Stimulated activated effector memory CD8-positive, alpha-beta T cell treated with anti-CD3 and anti-CD28 coated beads, Interleukin-12 subunit alpha, Interleukin-12 subunit beta, amount 100 ng/mL, for 72 hours (primary cell): ENCODE results near the gene CPOX.

ENCODE experiments used
- ATAC-seq: fragments of 150-1000 bp; cut with Tn5 transposase; 2 replicates; pipeline ENCODE4 v1.10.0; 2021
- DNase-seq, 2 donors: peaks; one replicate each; pipeline ENCODE4 v3.0.0; 2021 to 2022; ENCODE audit warnings: low spot score in 2 of 2
- H3K27ac Mint-ChIP-seq: one replicate; pipeline ENCODE4 v1.8.0; 2022; ENCODE audit warnings: mild to moderate bottlenecking, mixed read lengths
- H3K36me3 Mint-ChIP-seq: one replicate; pipeline ENCODE4 v1.8.0; 2022; ENCODE audit warnings: mild to moderate bottlenecking, mixed read lengths
- H3K4me1 Mint-ChIP-seq: one replicate; pipeline ENCODE4 v1.8.0; 2022; ENCODE audit warnings: mixed read lengths
- H3K4me3 Mint-ChIP-seq: one replicate; pipeline ENCODE4 v1.8.0; 2022; ENCODE audit warnings: mild to moderate bottlenecking, mixed read lengths
- H3K9me3 Mint-ChIP-seq: one replicate; pipeline ENCODE4 v1.8.0; 2022; ENCODE audit warnings: mixed read lengths

Gene CPOX

GRCh38 chr3:98601180-98601579 is 7.8 kb upstream of the CPOX start:
- no peaks in the 10 kb centered on the region for H3K4me1 Mint-ChIP-seq
- H3K36me3 Mint-ChIP-seq: no peaks in the 10 kb centered on the region
- ATAC-seq (no peak), DNase-seq (no peak)
- H3K4me3 Mint-ChIP-seq: no peak overlapping the region
- H3K27ac Mint-ChIP-seq: no peak overlapping the region
- no peaks in the 10 kb centered on the region for H3K9me3 Mint-ChIP-seq

GRCh38 chr3:98600412-98601095 is 7.1 kb upstream of the CPOX start:
- Mint-ChIP-seq H3K4me3 (no peak overlapping the region), H3K4me1 (no peaks in the 10 kb centered on the region), H3K9me3 (no peaks in the 10 kb centered on the region), H3K36me3 (no peaks in the 10 kb centered on the region), H3K27ac (no peak overlapping the region)
- ATAC-seq: no peak
- no peak for DNase-seq

- Mint-ChIP-seq H3K9me3 (no peaks in the 10 kb centered on the region), H3K36me3 (no peaks in the 10 kb centered on the region), H3K4me3 (no peak overlapping the region), H3K4me1 (no peaks in the 10 kb centered on the region), H3K27ac (no peak overlapping the region)
- ATAC-seq (no peak), DNase-seq (no peak)
Observed at GRCh38 chr3:98599647-98600411, 6.4 kb upstream of the CPOX start.

- Mint-ChIP-seq H3K4me1 (peaks cover 6% of the 10 kb centered on the region), H3K27ac (no peak overlapping the region), H3K9me3 (no peaks in the 10 kb centered on the region)
Observed at GRCh38 chr3:98598492-98598891, 5.1 kb upstream of the CPOX start.

GRCh38 chr3:98596541-98597500 is 3.4 kb upstream of the CPOX start:
- H3K4me3 Mint-ChIP-seq: no peak overlapping the region
- no peak overlapping the region for H3K27ac Mint-ChIP-seq
- peaks cover 20% of the 10 kb centered on the region for H3K4me1 Mint-ChIP-seq
- ATAC-seq: no peak
- no peak for DNase-seq
- no peaks in the 10 kb centered on the region for H3K9me3 Mint-ChIP-seq
- H3K36me3 Mint-ChIP-seq: peaks cover 20% of the 10 kb centered on the region

More at GRCh38 chr3:98598492-98598891, 5.1 kb upstream of the CPOX start:
- DNase-seq: no peak
- no peak for ATAC-seq
- Mint-ChIP-seq H3K4me3 (no peak overlapping the region), H3K36me3 (peaks cover 6% of the 10 kb centered on the region)

- Mint-ChIP-seq H3K36me3 (peaks cover 25% of the 10 kb centered on the region), H3K4me1 (peaks cover 20% of the 10 kb centered on the region), H3K9me3 (no peaks in the 10 kb centered on the region), H3K27ac (no peak overlapping the region), H3K4me3 (no peak overlapping the region)
- no peak for DNase-seq
- ATAC-seq: no peak
Observed at GRCh38 chr3:98596087-98596486, 2.7 kb upstream of the CPOX start.

GRCh38 chr3:98594628-98595324 is 1.4 kb upstream of the CPOX start:
- no peak for DNase-seq
- H3K4me3 Mint-ChIP-seq: peak overlapping the region; percentile 90
- H3K36me3 Mint-ChIP-seq: peaks cover 38% of the 10 kb centered on the region
- no peak overlapping the region for H3K27ac Mint-ChIP-seq
- H3K9me3 Mint-ChIP-seq: no peaks in the 10 kb centered on the region
- ATAC-seq: no peak
- peaks cover 24% of the 10 kb centered on the region for H3K4me1 Mint-ChIP-seq

- ATAC-seq: no peak
- H3K4me1 Mint-ChIP-seq: peaks cover 39% of the 10 kb centered on the region
- peak overlapping the region; percentile 97 for H3K27ac Mint-ChIP-seq
- DNase-seq: no peak
- H3K9me3 Mint-ChIP-seq: no peaks in the 10 kb centered on the region
- H3K36me3 Mint-ChIP-seq: peaks cover 61% of the 10 kb centered on the region
- H3K4me3 Mint-ChIP-seq: peak overlapping the region; percentile 90
Observed at GRCh38 chr3:98592345-98592935, 971 bp downstream of the CPOX start.

GRCh38 chr3:98589331-98590036 is 3.9 kb downstream of the CPOX start:
- ATAC-seq (no peak), DNase-seq (no peak)
- Mint-ChIP-seq H3K4me1 (peaks cover 46% of the 10 kb centered on the region), H3K4me3 (no peak overlapping the region), H3K36me3 (peaks cover 91% of the 10 kb centered on the region), H3K27ac (peak overlapping the region; percentile 49), H3K9me3 (no peaks in the 10 kb centered on the region)

- Mint-ChIP-seq H3K4me3 (no peak overlapping the region), H3K4me1 (peaks cover 39% of the 10 kb centered on the region), H3K9me3 (no peaks in the 10 kb centered on the region)
Observed at GRCh38 chr3:98588065-98588464, 5.3 kb downstream of the CPOX start.

GRCh38 chr3:98587654-98588053 is 5.8 kb downstream of the CPOX start:
- no peak overlapping the region for H3K27ac Mint-ChIP-seq
- no peaks in the 10 kb centered on the region for H3K9me3 Mint-ChIP-seq
- peaks cover 35% of the 10 kb centered on the region for H3K4me1 Mint-ChIP-seq
- DNase-seq: no peak
- no peak overlapping the region for H3K4me3 Mint-ChIP-seq
- H3K36me3 Mint-ChIP-seq: peaks cover 93% of the 10 kb centered on the region
- ATAC-seq: no peak

More at GRCh38 chr3:98588065-98588464, 5.3 kb downstream of the CPOX start:
- Mint-ChIP-seq H3K36me3 (peaks cover 93% of the 10 kb centered on the region), H3K27ac (no peak overlapping the region)
- DNase-seq: no peak
- ATAC-seq: no peak

GRCh38 chr3:98584547-98584946 is 8.9 kb downstream of the CPOX start:
- Mint-ChIP-seq H3K27ac (peak overlapping the region; percentile 71), H3K4me1 (peaks cover 31% of the 10 kb centered on the region), H3K4me3 (no peak overlapping the region), H3K9me3 (no peaks in the 10 kb centered on the region), H3K36me3 (peaks cover 97% of the 10 kb centered on the region)
- DNase-seq: no peak
- ATAC-seq: no peak

- DNase-seq: no peak
- Mint-ChIP-seq H3K27ac (peak overlapping the region; percentile 71), H3K4me3 (no peak overlapping the region), H3K9me3 (no peaks in the 10 kb centered on the region), H3K36me3 (peaks cover 95% of the 10 kb centered on the region), H3K4me1 (peaks cover 24% of the 10 kb centered on the region)
- no peak for ATAC-seq
Observed at GRCh38 chr3:98583766-98584165, 9.6 kb downstream of the CPOX start.

- ATAC-seq (no peak), DNase-seq (no peak)
- Mint-ChIP-seq H3K4me1 (peaks cover 23% of the 10 kb centered on the region), H3K27ac (peak overlapping the region; percentile 17), H3K9me3 (no peaks in the 10 kb centered on the region), H3K4me3 (no peak overlapping the region), H3K36me3 (peaks cover 95% of the 10 kb centered on the region)
Observed at GRCh38 chr3:98582042-98582441, 11.4 kb downstream of the CPOX start.
